Small intestine (tissue), 7 donors: Measurements from ENCODE around the gene LRP1-AS. TPM values are rescaled to one million over a fixed set of nuclear protein-coding genes. Genes with fewer than 3 reads are reported as not detected.

Source experiments
- DNase-seq, 2 donors: peaks; one replicate each; pipeline versions ENCODE4 v3.0.0 to v3.0.0-alpha.2; 2013
- FAIRE-seq: peaks from 2 replicates; lab custom pipeline; 2012; peaks lifted over from hg19 to GRCh38; lab: Jason Lieb, UNC
- H3K27ac ChIP-seq, 3 donors: one replicate each; pipeline ENCODE4 v1.5.1; 2013; ENCODE audit warnings: low read length in 2 of 3, mild to moderate bottlenecking in 2 of 3, control low read depth in 1 of 3, inconsistent platforms in 1 of 3, low read depth in 1 of 3, moderate library complexity in 1 of 3
- H3K27me3 ChIP-seq, 3 donors: one replicate each; pipeline ENCODE4 v1.6.1; 2013; ENCODE audit warnings: low read length in 3 of 3, inconsistent platforms in 1 of 3; ENCODE audit not compliant: control insufficient read depth in 3 of 3, insufficient read depth in 3 of 3
- H3K36me3 ChIP-seq, 3 donors: one replicate each; pipeline ENCODE4 v1.6.1; 2013; ENCODE audit warnings: low read length in 3 of 3, inconsistent platforms in 1 of 3, low read depth in 1 of 3, mild to moderate bottlenecking in 1 of 3, moderate library complexity in 1 of 3; ENCODE audit not compliant: control insufficient read depth in 3 of 3, insufficient read depth in 2 of 3
- H3K4me1 ChIP-seq, 3 donors: one replicate each; pipeline ENCODE4 v1.6.1; 2013; ENCODE audit warnings: low read length in 2 of 3, inconsistent platforms in 1 of 3, low read depth in 1 of 3, mild to moderate bottlenecking in 1 of 3, moderate library complexity in 1 of 3; ENCODE audit not compliant: control insufficient read depth in 3 of 3, insufficient read depth in 2 of 3
- H3K4me3 ChIP-seq, 3 donors: one replicate each; pipeline ENCODE4 v1.5.1; 2013; ENCODE audit warnings: low read length in 3 of 3, control low read depth in 1 of 3, inconsistent platforms in 1 of 3, low read depth in 1 of 3, mild to moderate bottlenecking in 1 of 3, moderate library complexity in 1 of 3
- H3K9me3 ChIP-seq, 2 donors: one replicate each; pipeline ENCODE4 v1.6.1; 2013; ENCODE audit warnings: low read depth in 1 of 2, low read length in 1 of 2; ENCODE audit not compliant: control insufficient read depth in 2 of 2, insufficient read depth in 1 of 2
- WGBS, 3 donors: extraction: QIAGEN DNeasy Blood & Tissue Kit; methylation state at CpG; one replicate each; pipeline ENCODE4 v1.1.7; 2013; 5-methylcytosine and 5-hydroxymethylcytosine counted together
- polyA plus RNA-seq, 4 donors: library from polyadenylated mRNA; stranded (reverse) in 3 of 4; unstranded in 1 of 4; fragments of 200-250 nt in 3 of 4; fragments of 120-200 nt in 1 of 4; gene quantifications; one replicate each; pipeline versions ENCODE4 v1.2.1 to v1.2.3, GENCODE V29; 2013
- donor health status: healthy with polysubstance abuse.
- donor health status: control.
- donor health status: control.
- donor health status: Bipolar disorder and iron deficiency.
- donor health status: healthy.

LRP1-AS gene
- polyA plus RNA-seq, 4 donors = 0.15 to 1.1 TPM; not detected in 2

- DNase-seq = no peak
- FAIRE-seq = no peak
- Histone ChIP-seq H3K4me3 (no peak overlapping the region), H3K9me3 (no peaks in the 10 kb centered on the region), H3K36me3 (peaks cover 9 to 96% (median 10%) of the 10 kb centered on the region in 3 donors), H3K4me1 (no peaks in the 10 kb centered on the region), H3K27me3 (no peaks in the 10 kb centered on the region), H3K27ac (no peak overlapping the region)
- 92 to 94% (median 93%) methylated on average over 20 to 22 of the region's 22 CpGs for WGBS, 3 donors
These were observed 36.7 kb upstream of the LRP1-AS start for GRCh38 chr12:57183939-57184725.

- no peaks in the 10 kb centered on the region for H3K4me1 ChIP-seq
- no peak overlapping the region for H3K4me3 ChIP-seq
- 51 to 61% (median 57%) methylated on average over 13 of the region's 13 CpGs for WGBS, 3 donors
- DNase-seq = peak; percentile 77 to 85
- H3K9me3 ChIP-seq = no peaks in the 10 kb centered on the region
- no peak for FAIRE-seq
- H3K27me3 ChIP-seq = no peaks in the 10 kb centered on the region
- H3K36me3 ChIP-seq = peaks cover 9 to 96% (median 10%) of the 10 kb centered on the region in 3 donors
- H3K27ac ChIP-seq = no peak overlapping the region
These were observed 35.6 kb upstream of the LRP1-AS start for GRCh38 chr12:57182918-57183575.

GRCh38 chr12:57181561-57182155, 34.2 kb upstream of the LRP1-AS start:
- DNase-seq = no peak
- Histone ChIP-seq H3K9me3 (no peaks in the 10 kb centered on the region), H3K27ac (no peak overlapping the region), H3K4me1 (no peaks in the 10 kb centered on the region), H3K4me3 (no peak overlapping the region), H3K36me3 (peaks cover 9 to 96% (median 18%) of the 10 kb centered on the region in 3 donors), H3K27me3 (no peaks in the 10 kb centered on the region)
- no peak for FAIRE-seq
- 65 to 80% (median 71%) methylated on average over 5 of the region's 5 CpGs for WGBS, 3 donors

- 67 to 83% (median 76%) methylated on average over 8 to 9 of the region's 9 CpGs for WGBS, 3 donors
- H3K27ac ChIP-seq = no peak overlapping the region
- no peaks in the 10 kb centered on the region for H3K4me1 ChIP-seq
- H3K36me3 ChIP-seq = peaks cover 9 to 96% (median 23%) of the 10 kb centered on the region in 3 donors
- no peaks in the 10 kb centered on the region for H3K9me3 ChIP-seq
- no peaks in the 10 kb centered on the region for H3K27me3 ChIP-seq
- FAIRE-seq (no peak), DNase-seq (no peak)
- H3K4me3 ChIP-seq = no peak overlapping the region
These were observed 33.7 kb upstream of the LRP1-AS start for GRCh38 chr12:57181072-57181471.

- WGBS, 3 donors = 89 to 92% (median 90%) methylated on average over 20 of the region's 20 CpGs
- H3K27ac ChIP-seq = no peak overlapping the region
- peaks cover 9 to 96% (median 23%) of the 10 kb centered on the region in 3 donors for H3K36me3 ChIP-seq
- no peaks in the 10 kb centered on the region for H3K9me3 ChIP-seq
- no peak for DNase-seq
- H3K4me3 ChIP-seq = no peak overlapping the region
- FAIRE-seq = no peak
- H3K27me3 ChIP-seq = no peaks in the 10 kb centered on the region
- no peaks in the 10 kb centered on the region for H3K4me1 ChIP-seq
These were observed 33.0 kb upstream of the LRP1-AS start for GRCh38 chr12:57180321-57180989.

- DNase-seq (no peak), FAIRE-seq (no peak)
- Histone ChIP-seq H3K36me3 (peaks cover 9 to 96% (median 23%) of the 10 kb centered on the region in 3 donors), H3K27ac (no peak overlapping the region), H3K27me3 (no peaks in the 10 kb centered on the region), H3K9me3 (no peaks in the 10 kb centered on the region), H3K4me1 (no peaks in the 10 kb centered on the region), H3K4me3 (no peak overlapping the region)
- 86 to 91% (median 90%) methylated on average over 26 to 27 of the region's 27 CpGs for WGBS, 3 donors
These were observed 32.1 kb upstream of the LRP1-AS start for GRCh38 chr12:57179331-57180086.

GRCh38 chr12:57178213-57178612, 30.8 kb upstream of the LRP1-AS start:
- DNase-seq = no peak
- H3K4me1 ChIP-seq = no peaks in the 10 kb centered on the region
- peaks cover 7 to 96% (median 22%) of the 10 kb centered on the region in 3 donors for H3K36me3 ChIP-seq
- WGBS, 3 donors = 84 to 91% (median 88%) methylated on average over 14 of the region's 14 CpGs
- no peak overlapping the region for H3K4me3 ChIP-seq
- no peak for FAIRE-seq
- H3K27me3 ChIP-seq = no peaks in the 10 kb centered on the region
- no peaks in the 10 kb centered on the region for H3K9me3 ChIP-seq
- H3K27ac ChIP-seq = no peak overlapping the region
